GM12874 (cell line): ENCODE results near the gene GABRR1.

Source experiments
- CTCF ChIP-seq: IDR thresholded peaks from 2 replicates; pipeline ENCODE4 v1.5.1; 2011; ENCODE audit warnings: low read depth, mild to moderate bottlenecking, control low read depth, low read length, moderate library complexity; ENCODE audit not compliant: insufficient read depth

Gene GABRR1

DNA sequence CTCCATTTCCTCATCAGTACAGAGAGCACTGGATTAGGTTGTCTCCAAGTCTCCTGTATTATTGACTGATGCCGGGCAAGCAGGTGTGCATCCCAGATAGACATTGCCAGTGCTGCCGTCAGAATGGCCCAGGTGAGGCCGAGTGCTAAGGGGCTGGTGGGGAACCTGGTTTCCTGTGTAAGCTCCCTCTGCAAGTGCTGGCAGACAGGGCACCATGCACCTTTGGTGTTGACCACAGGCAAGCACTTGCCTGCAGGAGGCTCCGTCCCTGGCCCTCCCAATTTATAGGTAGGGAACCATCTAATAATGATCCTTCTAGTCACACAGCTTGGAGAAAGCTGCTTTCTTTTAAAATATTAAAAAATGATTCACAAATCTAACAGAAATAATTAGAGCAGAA lies 747 bp downstream of the GABRR1 start:
- no peak for TF ChIP-seq CTCF

DNA sequence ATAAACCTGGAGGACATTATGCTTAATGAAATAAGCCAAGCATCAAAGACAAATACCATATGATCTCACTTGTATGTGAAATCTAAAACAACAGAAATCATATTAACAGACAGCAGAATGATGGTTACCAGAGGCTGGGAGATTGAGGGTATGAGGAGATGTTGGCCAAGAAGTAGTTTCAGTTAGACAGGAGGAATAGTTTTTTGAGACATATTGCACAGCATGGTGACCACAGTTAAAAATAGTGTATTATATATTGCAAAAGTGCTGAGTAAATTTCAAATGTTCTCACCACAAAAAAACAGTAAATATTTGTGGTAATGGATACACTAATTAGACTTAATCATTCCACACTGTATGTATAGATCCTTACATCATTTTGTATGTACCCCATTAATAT lies 1.8 kb downstream of the GABRR1 start:
- no peak for TF ChIP-seq CTCF

DNA sequence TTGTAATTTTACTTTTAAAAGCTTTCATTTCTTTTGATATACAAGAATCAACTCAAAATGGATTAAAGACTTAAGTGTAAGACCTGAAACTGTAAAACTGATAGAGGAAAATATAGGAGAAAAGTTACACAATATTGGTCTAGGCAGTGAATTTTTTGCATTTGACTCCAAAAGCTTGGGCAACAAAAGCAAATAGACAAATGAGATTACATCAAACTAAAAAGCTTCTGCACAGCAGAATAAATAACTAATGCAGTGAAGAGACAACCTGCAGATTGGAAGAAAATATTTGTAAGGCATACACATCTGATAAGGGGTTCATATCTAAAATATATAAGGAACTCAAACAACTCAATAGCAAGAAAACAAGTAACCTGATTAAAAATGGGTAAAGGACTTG lies 3.0 kb downstream of the GABRR1 start:
- no peak for TF ChIP-seq CTCF

DNA sequence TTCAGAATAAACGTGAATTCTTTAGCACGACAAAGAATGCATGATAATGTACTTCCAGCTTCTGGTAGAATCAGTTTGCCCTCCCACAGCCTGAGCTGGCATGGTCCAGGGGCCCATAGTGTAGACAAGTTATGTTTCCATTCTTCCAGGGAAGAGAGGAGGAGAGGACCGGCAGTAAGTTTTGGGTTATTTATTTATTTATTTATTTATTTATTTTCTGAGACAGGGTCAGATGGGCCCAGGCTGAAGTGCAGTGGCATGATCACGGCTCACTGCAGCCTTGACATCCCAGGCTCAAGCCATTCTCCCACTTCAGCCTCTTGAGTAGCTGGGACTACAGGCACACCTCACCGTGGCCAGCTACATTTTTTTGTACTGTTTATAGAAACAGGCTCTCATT lies 4.7 kb downstream of the GABRR1 start:
- no peak for TF ChIP-seq CTCF

- no peak for TF ChIP-seq CTCF
Measured at GRCh38 chr6:89209457-89209856, 7.7 kb downstream of the GABRR1 start.

DNA sequence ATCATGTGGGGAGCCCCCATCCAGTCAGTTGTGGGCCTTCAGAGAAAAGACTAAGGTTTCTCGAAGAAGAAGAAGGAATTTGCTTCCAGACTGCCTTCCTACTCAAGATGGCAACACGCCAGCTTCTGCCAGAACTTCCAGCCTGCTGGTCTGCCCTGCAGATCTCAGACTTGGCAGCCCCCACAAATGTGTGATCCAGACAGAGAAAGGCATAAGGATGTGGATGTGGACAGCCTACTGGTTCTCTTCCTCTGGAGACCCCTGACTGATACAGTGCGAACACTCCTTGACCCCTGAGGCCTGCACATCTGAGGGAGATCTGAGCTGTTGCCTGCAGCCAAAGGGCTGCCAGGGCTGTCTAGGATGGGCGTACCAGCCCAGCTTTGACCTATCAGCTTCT lies 8.6 kb downstream of the GABRR1 start:
- TF ChIP-seq CTCF = no peak

DNA sequence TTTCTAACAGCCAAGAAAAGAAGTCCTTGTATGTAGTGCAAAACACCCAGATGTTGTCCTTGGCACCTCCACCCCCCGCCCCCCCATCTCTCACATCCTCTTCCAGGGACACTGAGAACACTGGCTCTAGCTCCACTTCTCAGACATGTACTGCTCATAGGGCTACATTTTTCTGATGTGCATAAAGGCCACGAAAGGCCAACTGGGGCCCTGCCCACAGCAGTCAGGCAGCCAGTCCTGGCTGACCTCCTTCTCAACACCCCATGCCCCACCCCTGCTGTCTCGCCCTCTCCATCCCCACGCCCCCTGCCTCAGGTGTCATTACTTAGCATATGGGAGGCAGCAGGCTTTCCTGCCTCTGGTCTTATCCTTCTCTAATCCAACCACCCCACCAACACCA lies 11.3 kb downstream of the GABRR1 start:
- TF ChIP-seq CTCF = no peak

- no peak for TF ChIP-seq CTCF
Measured at GRCh38 chr6:89204096-89204495, 13.1 kb downstream of the GABRR1 start.
